ENCODE measurements around the gene AMD1.
"Not testable (repeated sequence)": the region's sequence is repeated elsewhere in the genome, so short reads cannot be mapped to it uniquely, and the experiment has no call there.

AMD1 gene

GRCh38 chr6:110897433-110897832 is 22.8 kb downstream of the AMD1 start:
- no peak overlapping the region for H3K27ac ChIP-seq (ENCODE audit: low read depth, low read length)
- peaks cover 67% of the 10 kb centered on the region for H3K36me3 ChIP-seq (ENCODE audit: control insufficient read depth, insufficient read depth, low read length)
- no peaks in the 10 kb centered on the region for H3K4me1 ChIP-seq (ENCODE audit: control insufficient read depth, insufficient read depth, low read length)
- H3K4me3 ChIP-seq (ENCODE audit: low read depth, low read length) = no peak overlapping the region
- no peaks in the 10 kb centered on the region for H3K27me3 ChIP-seq (ENCODE audit: control insufficient read depth, insufficient read depth, low read length)
- H3K9ac ChIP-seq (ENCODE audit: low read depth, low read length) = no peak overlapping the region
- H3K9me3 ChIP-seq (ENCODE audit: control insufficient read depth, insufficient read depth, low read length) = no peaks in the 10 kb centered on the region

- Histone ChIP-seq H3K4me1 (ENCODE audit: control insufficient read depth, insufficient read depth, low read length) (no peaks in the 10 kb centered on the region), H3K9me3 (ENCODE audit: control insufficient read depth, insufficient read depth, low read length) (no peaks in the 10 kb centered on the region), H3K36me3 (ENCODE audit: control insufficient read depth, insufficient read depth, low read length) (peaks cover 60% of the 10 kb centered on the region), H3K27ac (ENCODE audit: low read depth, low read length) (no peak overlapping the region), H3K27me3 (ENCODE audit: control insufficient read depth, insufficient read depth, low read length) (no peaks in the 10 kb centered on the region), H3K9ac (ENCODE audit: low read depth, low read length) (no peak overlapping the region), H3K4me3 (ENCODE audit: low read depth, low read length) (no peak overlapping the region)
Measured at GRCh38 chr6:110898111-110898510, 23.5 kb downstream of the AMD1 start.

- no peak overlapping the region for H3K9ac ChIP-seq (ENCODE audit: low read depth, low read length)
- no peak overlapping the region for H3K4me3 ChIP-seq (ENCODE audit: low read depth, low read length)
- H3K9me3 ChIP-seq (ENCODE audit: control insufficient read depth, insufficient read depth, low read length) = peaks cover 12% of the 10 kb centered on the region
- H3K27ac ChIP-seq (ENCODE audit: low read depth, low read length) = no peak overlapping the region
- H3K4me1 ChIP-seq (ENCODE audit: control insufficient read depth, insufficient read depth, low read length) = no peaks in the 10 kb centered on the region
- H3K36me3 ChIP-seq (ENCODE audit: control insufficient read depth, insufficient read depth, low read length) = peaks cover 40% of the 10 kb centered on the region
- H3K27me3 ChIP-seq (ENCODE audit: control insufficient read depth, insufficient read depth, low read length) = no peaks in the 10 kb centered on the region
Measured at GRCh38 chr6:110900028-110900598, 25.5 kb downstream of the AMD1 start.

GRCh38 chr6:110901601-110902000 is 27.0 kb downstream of the AMD1 start:
- not testable (repeated sequence) for H3K9ac ChIP-seq (ENCODE audit: low read depth, low read length); H3K27ac ChIP-seq (ENCODE audit: low read depth, low read length); H3K4me1 ChIP-seq (ENCODE audit: control insufficient read depth, insufficient read depth, low read length); H3K27me3 ChIP-seq (ENCODE audit: control insufficient read depth, insufficient read depth, low read length); H3K4me3 ChIP-seq (ENCODE audit: low read depth, low read length)
- Histone ChIP-seq H3K9me3 (ENCODE audit: control insufficient read depth, insufficient read depth, low read length) (peaks cover 12% of the 10 kb centered on the region), H3K36me3 (ENCODE audit: control insufficient read depth, insufficient read depth, low read length) (peaks cover 25% of the 10 kb centered on the region)

- H3K27ac ChIP-seq (ENCODE audit: low read depth, low read length) = no peak overlapping the region
- no peaks in the 10 kb centered on the region for H3K27me3 ChIP-seq (ENCODE audit: control insufficient read depth, insufficient read depth, low read length)
- H3K9me3 ChIP-seq (ENCODE audit: control insufficient read depth, insufficient read depth, low read length) = peaks cover 12% of the 10 kb centered on the region
- no peaks in the 10 kb centered on the region for H3K4me1 ChIP-seq (ENCODE audit: control insufficient read depth, insufficient read depth, low read length)
- H3K4me3 ChIP-seq (ENCODE audit: low read depth, low read length) = no peak overlapping the region
- no peak overlapping the region for H3K9ac ChIP-seq (ENCODE audit: low read depth, low read length)
- peaks cover 20% of the 10 kb centered on the region for H3K36me3 ChIP-seq (ENCODE audit: control insufficient read depth, insufficient read depth, low read length)
Measured at GRCh38 chr6:110902091-110902490, 27.5 kb downstream of the AMD1 start.

- not testable (repeated sequence) for H3K9ac ChIP-seq (ENCODE audit: low read depth, low read length); H3K4me1 ChIP-seq (ENCODE audit: control insufficient read depth, insufficient read depth, low read length); H3K27ac ChIP-seq (ENCODE audit: low read depth, low read length); H3K36me3 ChIP-seq (ENCODE audit: control insufficient read depth, insufficient read depth, low read length); H3K4me3 ChIP-seq (ENCODE audit: low read depth, low read length); H3K27me3 ChIP-seq (ENCODE audit: control insufficient read depth, insufficient read depth, low read length)
- peaks cover 12% of the 10 kb centered on the region for H3K9me3 ChIP-seq (ENCODE audit: control insufficient read depth, insufficient read depth, low read length)
Measured at GRCh38 chr6:110906273-110906672, 31.7 kb downstream of the AMD1 start.

- Histone ChIP-seq H3K4me3 (ENCODE audit: low read depth, low read length) (no peak overlapping the region), H3K27me3 (ENCODE audit: control insufficient read depth, insufficient read depth, low read length) (no peaks in the 10 kb centered on the region)
Measured at GRCh38 chr6:110930781-110931180, 56.2 kb downstream of the AMD1 start.

GRCh38 chr6:110933912-110934311 is 59.3 kb downstream of the AMD1 start:
- Histone ChIP-seq H3K9ac (ENCODE audit: low read depth, low read length) (no peak overlapping the region), H3K27me3 (ENCODE audit: control insufficient read depth, insufficient read depth, low read length) (no peaks in the 10 kb centered on the region), H3K4me3 (ENCODE audit: low read depth, low read length) (no peak overlapping the region), H3K9me3 (ENCODE audit: control insufficient read depth, insufficient read depth, low read length) (no peaks in the 10 kb centered on the region), H3K4me1 (ENCODE audit: control insufficient read depth, insufficient read depth, low read length) (no peaks in the 10 kb centered on the region), H3K36me3 (ENCODE audit: control insufficient read depth, insufficient read depth, low read length) (no peaks in the 10 kb centered on the region), H3K27ac (ENCODE audit: low read depth, low read length) (no peak overlapping the region)

More at GRCh38 chr6:110930781-110931180, 56.2 kb downstream of the AMD1 start:
- no peaks in the 10 kb centered on the region for H3K4me1 ChIP-seq (ENCODE audit: control insufficient read depth, insufficient read depth, low read length)
- no peak overlapping the region for H3K9ac ChIP-seq (ENCODE audit: low read depth, low read length)
- no peak overlapping the region for H3K27ac ChIP-seq (ENCODE audit: low read depth, low read length)
- no peaks in the 10 kb centered on the region for H3K9me3 ChIP-seq (ENCODE audit: control insufficient read depth, insufficient read depth, low read length)
- no peaks in the 10 kb centered on the region for H3K36me3 ChIP-seq (ENCODE audit: control insufficient read depth, insufficient read depth, low read length)

GRCh38 chr6:110934381-110934898 is 59.9 kb downstream of the AMD1 start:
- Histone ChIP-seq H3K4me3 (ENCODE audit: low read depth, low read length) (no peak overlapping the region), H3K27me3 (ENCODE audit: control insufficient read depth, insufficient read depth, low read length) (no peaks in the 10 kb centered on the region), H3K36me3 (ENCODE audit: control insufficient read depth, insufficient read depth, low read length) (no peaks in the 10 kb centered on the region), H3K9ac (ENCODE audit: low read depth, low read length) (no peak overlapping the region), H3K4me1 (ENCODE audit: control insufficient read depth, insufficient read depth, low read length) (no peaks in the 10 kb centered on the region), H3K27ac (ENCODE audit: low read depth, low read length) (no peak overlapping the region), H3K9me3 (ENCODE audit: control insufficient read depth, insufficient read depth, low read length) (no peaks in the 10 kb centered on the region)

GRCh38 chr6:110935171-110935570 is 60.6 kb downstream of the AMD1 start:
- no peaks in the 10 kb centered on the region for H3K9me3 ChIP-seq (ENCODE audit: control insufficient read depth, insufficient read depth, low read length)
- no peaks in the 10 kb centered on the region for H3K27me3 ChIP-seq (ENCODE audit: control insufficient read depth, insufficient read depth, low read length)
- no peaks in the 10 kb centered on the region for H3K4me1 ChIP-seq (ENCODE audit: control insufficient read depth, insufficient read depth, low read length)
- H3K9ac ChIP-seq (ENCODE audit: low read depth, low read length) = no peak overlapping the region
- H3K27ac ChIP-seq (ENCODE audit: low read depth, low read length) = no peak overlapping the region
- no peaks in the 10 kb centered on the region for H3K36me3 ChIP-seq (ENCODE audit: control insufficient read depth, insufficient read depth, low read length)
- no peak overlapping the region for H3K4me3 ChIP-seq (ENCODE audit: low read depth, low read length)

- Histone ChIP-seq H3K4me1 (ENCODE audit: control insufficient read depth, insufficient read depth, low read length) (no peaks in the 10 kb centered on the region), H3K4me3 (ENCODE audit: low read depth, low read length) (no peak overlapping the region), H3K9me3 (ENCODE audit: control insufficient read depth, insufficient read depth, low read length) (no peaks in the 10 kb centered on the region), H3K9ac (ENCODE audit: low read depth, low read length) (no peak overlapping the region), H3K27ac (ENCODE audit: low read depth, low read length) (no peak overlapping the region), H3K27me3 (ENCODE audit: control insufficient read depth, insufficient read depth, low read length) (no peaks in the 10 kb centered on the region), H3K36me3 (ENCODE audit: control insufficient read depth, insufficient read depth, low read length) (no peaks in the 10 kb centered on the region)
Measured at GRCh38 chr6:110938171-110938570, 63.6 kb downstream of the AMD1 start.
